GM08714 (cell line): ENCODE results near the gene KBTBD4.
A peak's percentile ranks its signal among the peaks of the same experiment; 100 is the strongest.

ENCODE experiments used
- H3K4me3 ChIP-seq: fragments of 200-500 bp; sonication (Bioruptor generic); 2 replicates; pipeline ENCODE4 v1.5.1; 2014; ENCODE audit warnings: mild to moderate bottlenecking, low read length, inconsistent platforms
- ZNF274 ChIP-seq: IDR thresholded peaks from 2 replicates; pipeline ENCODE4 v1.6.1; 2012; ENCODE audit warnings: mild to moderate bottlenecking, low read depth, low read length

KBTBD4 gene

GRCh38 chr11:47578524-47579494 lies at the start of gene KBTBD4, which contains the start of gene NDUFS3:
TSS of gene KBTBD4 (minus strand) at chr11:47578970. CDS start at chr11:47578951, 19 bp downstream.
TSS of gene NDUFS3 (plus strand) at chr11:47579074. CDS start at chr11:47579092, 18 bp downstream.
- H3K4me3 ChIP-seq = peak within 1 kb of the TSS; percentile 98
- TF ChIP-seq ZNF274 = no peak

GRCh38 chr11:47628026-47628425 lies 49.3 kb upstream of the KBTBD4 start:
- TF ChIP-seq ZNF274 = no peak
- H3K4me3 ChIP-seq = no peak overlapping the region

- H3K4me3 ChIP-seq = no peak overlapping the region
- TF ChIP-seq ZNF274 = no peak
Measured at GRCh38 chr11:47626234-47626633, 47.5 kb upstream of the KBTBD4 start.

GRCh38 chr11:47620836-47621378 lies 42.1 kb upstream of the KBTBD4 start:
- TF ChIP-seq ZNF274 = no peak
- no peak overlapping the region for H3K4me3 ChIP-seq

- no peak for TF ChIP-seq ZNF274
- H3K4me3 ChIP-seq = no peak overlapping the region
Measured at GRCh38 chr11:47617417-47617809, 38.6 kb upstream of the KBTBD4 start.

GRCh38 chr11:47616726-47617416 lies 38.1 kb upstream of the KBTBD4 start:
- H3K4me3 ChIP-seq = no peak overlapping the region
- TF ChIP-seq ZNF274 = no peak

GRCh38 chr11:47615249-47615648 lies 36.5 kb upstream of the KBTBD4 start:
- H3K4me3 ChIP-seq = no peak overlapping the region
- no peak for TF ChIP-seq ZNF274

- TF ChIP-seq ZNF274 = no peak
- H3K4me3 ChIP-seq = no peak overlapping the region
Measured at GRCh38 chr11:47611348-47611794, 32.6 kb upstream of the KBTBD4 start.

- H3K4me3 ChIP-seq = no peak overlapping the region
- TF ChIP-seq ZNF274 = no peak
Measured at GRCh38 chr11:47609675-47610074, 30.9 kb upstream of the KBTBD4 start.

GRCh38 chr11:47607380-47607779 lies 28.6 kb upstream of the KBTBD4 start:
- no peak overlapping the region for H3K4me3 ChIP-seq
- TF ChIP-seq ZNF274 = no peak

- H3K4me3 ChIP-seq = no peak overlapping the region
- TF ChIP-seq ZNF274 = no peak
Measured at GRCh38 chr11:47606731-47607130, 28.0 kb upstream of the KBTBD4 start.

GRCh38 chr11:47605921-47606320 lies 27.2 kb upstream of the KBTBD4 start:
- H3K4me3 ChIP-seq = no peak overlapping the region
- TF ChIP-seq ZNF274 = no peak

- no peak overlapping the region for H3K4me3 ChIP-seq
- no peak for TF ChIP-seq ZNF274
Measured at GRCh38 chr11:47603295-47603694, 24.5 kb upstream of the KBTBD4 start.

- no peak for TF ChIP-seq ZNF274
Measured at GRCh38 chr11:47599902-47600301, 21.1 kb upstream of the KBTBD4 start.

GRCh38 chr11:47595967-47596366 lies 17.2 kb upstream of the KBTBD4 start:
- no peak for TF ChIP-seq ZNF274

More at GRCh38 chr11:47599902-47600301, 21.1 kb upstream of the KBTBD4 start:
- no peak overlapping the region for H3K4me3 ChIP-seq

More at GRCh38 chr11:47595967-47596366, 17.2 kb upstream of the KBTBD4 start:
- H3K4me3 ChIP-seq = no peak overlapping the region
